ENCODE data around the gene SULF2. TPM values are rescaled to one million over a fixed set of nuclear protein-coding genes. Genes with fewer than 3 reads are reported as not detected.

The SULF2 gene
- total and polyA plus RNA-seq, 2 donors (not counting 1 experiment from before 2014, with no cell fraction given): 1.2 to 1.7 TPM

DNA sequence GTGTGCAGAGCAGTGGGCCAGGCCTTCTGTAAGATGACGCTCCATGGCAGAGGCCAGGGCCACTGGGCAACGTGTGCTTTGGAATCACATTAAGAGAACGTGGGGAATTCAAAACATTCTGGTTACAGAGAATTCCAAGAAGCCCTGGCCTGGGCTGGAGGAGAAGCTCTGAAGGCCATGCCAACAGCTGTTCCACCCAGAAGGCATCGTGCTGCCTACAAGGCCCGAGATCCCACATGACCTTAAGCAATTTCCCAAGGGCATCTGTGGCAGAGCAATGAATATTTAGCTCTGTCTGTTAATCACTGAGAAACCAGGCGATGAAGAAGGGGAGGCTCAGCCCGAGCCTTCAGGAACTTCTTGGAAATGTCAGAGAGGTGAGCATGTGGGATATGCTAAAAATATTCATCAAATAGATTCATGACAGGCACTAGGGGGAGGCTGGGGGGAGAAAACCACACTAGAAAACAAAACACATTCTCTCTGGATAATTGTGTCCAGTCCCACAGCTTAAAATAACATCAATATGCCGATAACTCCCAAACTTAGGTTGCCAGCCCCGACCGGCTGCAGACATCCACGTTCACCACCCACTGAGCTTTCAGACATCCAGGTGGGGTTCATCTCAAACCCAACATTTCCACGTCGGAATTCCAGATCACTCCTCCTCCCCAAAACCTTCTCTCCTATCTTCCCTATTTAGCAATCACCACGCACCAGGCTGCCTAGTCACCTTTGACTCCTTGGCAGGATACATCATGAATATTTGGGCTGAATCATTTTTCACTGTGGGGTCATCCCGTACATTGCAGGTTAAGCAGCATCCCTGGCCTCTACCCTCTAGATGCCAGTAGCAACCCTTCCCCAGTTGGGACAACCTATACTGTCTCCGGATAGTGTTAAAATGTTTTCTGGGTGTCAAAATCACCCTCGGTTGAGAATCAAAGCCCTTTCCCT is 6.6 kb downstream of the SULF2 start:
- peaks cover 0 to 1% of the 10 kb centered on the region in 2 experiments for H3K36me3 ChIP-seq (replicated peaks in 1 of 2; ENCODE audit: control extremely low read depth in 1 of 2, control insufficient read depth in 1 of 2, extremely low read depth in 1 of 2, insufficient read depth in 2 of 2, low read length in 1 of 2)
- DNase-seq (no peak), ATAC-seq (ENCODE audit: low read depth) (no peak)
- H3K4me2 ChIP-seq (replicated peaks; ENCODE audit: low read depth, low read length, poor library complexity, severe bottlenecking): no peak overlapping the region
- peaks cover 0 to 9% (median 2%) of the 10 kb centered on the region in 3 donors for H3K9me3 ChIP-seq (ENCODE audit: control extremely low read depth in 1 of 3, control insufficient read depth in 2 of 3, insufficient read depth in 1 of 3, low read length in 2 of 3)
- Mint-ChIP-seq H3K9me3 (ENCODE audit: insufficient read depth) (no peaks in the 10 kb centered on the region), H3K4me1 (no peaks in the 10 kb centered on the region), H3K27me3 (peaks cover 32% of the 10 kb centered on the region), H3K27ac (no peak overlapping the region), H3K4me3 (no peak overlapping the region)
- no peak overlapping the region for H3K9ac ChIP-seq (ENCODE audit: low read length)
- 94% methylated on average over 15 of the region's 17 CpGs for WGBS (ENCODE audit: insufficient coverage)
- no peak overlapping the region for H2AFZ ChIP-seq (ENCODE audit: insufficient read depth, low read depth, low read length, poor library complexity, severe bottlenecking)
- H3K27me3 ChIP-seq (replicated peaks in 1 of 4; ENCODE audit: control extremely low read depth in 1 of 4, control insufficient read depth in 3 of 4, insufficient read depth in 4 of 4, low read length in 3 of 4): peaks cover 0 to 26% (median 8%) of the 10 kb centered on the region in 4 experiments
- TF ChIP-seq EZH2 (IDR thresholded peaks at IDR 0.05; ENCODE audit: borderline replicate concordance, insufficient read depth, low read depth, low read length, poor library complexity, severe bottlenecking): no peak
- no peak for TF ChIP-seq CTCF (IDR thresholded peaks at IDR 0.05)
- intact Hi-C loops (cut with micrococcal nuclease): no loop called here
- no peaks in the 10 kb centered on the region for H3K79me2 ChIP-seq (ENCODE audit: control insufficient read depth, insufficient read depth, low read length)
- no peaks in the 10 kb centered on the region for H4K20me1 ChIP-seq (ENCODE audit: control insufficient read depth, insufficient read depth, low read length, poor library complexity, severe bottlenecking)
- CTCF ChIA-PET: interaction anchor here (0.5 kb wide), 1 partner anchor 52 kb away, joined by 3 read pairs; no protein-coding TSS in a partner anchor
- no peak overlapping the region for H3K4me3 ChIP-seq (ENCODE audit: control extremely low read depth in 1 of 5, extremely low read depth in 1 of 5, insufficient read depth in 1 of 5, low read depth in 2 of 5, low read length in 4 of 5)
- POLR2A ChIA-PET: no interaction called here
- H3K4me1 ChIP-seq (ENCODE audit: control insufficient read depth in 2 of 2, insufficient read depth in 2 of 2, low read length in 2 of 2): no peaks in the 10 kb centered on the region
- H3K27ac ChIP-seq (ENCODE audit: low read length in 2 of 2): no peak overlapping the region

DNA sequence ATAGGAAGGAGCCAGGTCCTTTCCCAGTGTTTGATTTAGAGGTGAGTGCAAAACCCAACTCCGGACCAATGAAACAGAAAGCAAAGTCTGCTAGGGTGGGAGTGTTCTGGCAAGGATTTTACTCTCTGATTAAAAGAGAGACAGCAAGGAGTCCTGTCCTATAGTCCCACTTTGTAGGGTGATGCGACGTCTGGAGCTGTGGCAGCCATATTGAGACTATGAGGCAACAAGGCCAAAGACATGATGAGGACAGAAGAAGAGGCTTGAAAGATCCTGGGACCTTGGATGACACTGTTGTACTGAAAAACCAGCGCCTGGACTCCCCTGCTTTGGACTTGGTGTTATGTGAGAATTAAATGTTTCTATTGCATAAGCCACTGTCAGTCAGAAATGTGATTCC is 8.1 kb downstream of the SULF2 start:
- no peak for DNase-seq
- ATAC-seq (ENCODE audit: low read depth): no peak
- TF ChIP-seq EZH2 (IDR thresholded peaks at IDR 0.05; ENCODE audit: borderline replicate concordance, insufficient read depth, low read depth, low read length, poor library complexity, severe bottlenecking): no peak
- TF ChIP-seq CTCF (IDR thresholded peaks at IDR 0.05): no peak
- ChIA-PET CTCF (interaction anchor here (0.9 to 1.7 kb wide), 2 partner anchors 9 to 843 kb away, joined by 4 to 8 read pairs; no protein-coding TSS in a partner anchor), POLR2A (no interaction called here)
- Histone ChIP-seq H3K4me1 (ENCODE audit: control insufficient read depth in 2 of 2, insufficient read depth in 2 of 2, low read length in 2 of 2) (no peaks in the 10 kb centered on the region), H3K4me2 (replicated peaks; ENCODE audit: low read depth, low read length, poor library complexity, severe bottlenecking) (no peak overlapping the region), H3K4me3 (ENCODE audit: control extremely low read depth in 1 of 5, extremely low read depth in 1 of 5, insufficient read depth in 1 of 5, low read depth in 2 of 5, low read length in 4 of 5) (no peak overlapping the region), H3K79me2 (ENCODE audit: control insufficient read depth, insufficient read depth, low read length) (no peaks in the 10 kb centered on the region), H3K36me3 (replicated peaks in 1 of 2; ENCODE audit: control extremely low read depth in 1 of 2, control insufficient read depth in 1 of 2, extremely low read depth in 1 of 2, insufficient read depth in 2 of 2, low read length in 1 of 2) (peaks cover 0 to 1% of the 10 kb centered on the region in 2 experiments), H3K27ac (ENCODE audit: low read length in 2 of 2) (no peak overlapping the region), H3K9ac (ENCODE audit: low read length) (no peak overlapping the region), H3K9me3 (ENCODE audit: control extremely low read depth in 1 of 3, control insufficient read depth in 2 of 3, insufficient read depth in 1 of 3, low read length in 2 of 3) (peaks cover 0 to 13% (median 2%) of the 10 kb centered on the region in 3 donors), H3K27me3 (replicated peaks in 1 of 4; ENCODE audit: control extremely low read depth in 1 of 4, control insufficient read depth in 3 of 4, insufficient read depth in 4 of 4, low read length in 3 of 4) (peaks cover 0 to 17% (median under 1%) of the 10 kb centered on the region in 4 experiments), H4K20me1 (ENCODE audit: control insufficient read depth, insufficient read depth, low read length, poor library complexity, severe bottlenecking) (no peaks in the 10 kb centered on the region), H2AFZ (ENCODE audit: insufficient read depth, low read depth, low read length, poor library complexity, severe bottlenecking) (no peak overlapping the region)
- no peaks in the 10 kb centered on the region for H3K4me1 Mint-ChIP-seq
- intact Hi-C loops (cut with micrococcal nuclease): no loop called here
- WGBS (ENCODE audit: insufficient coverage): 96% methylated on average over 3 of the region's 4 CpGs
- no peak overlapping the region for H3K27ac Mint-ChIP-seq
- H3K4me3 Mint-ChIP-seq: no peak overlapping the region
- no peaks in the 10 kb centered on the region for H3K9me3 Mint-ChIP-seq (ENCODE audit: insufficient read depth)
- H3K27me3 Mint-ChIP-seq: peaks cover 17% of the 10 kb centered on the region
